Smooth muscle cell of the brain vasculature (primary cell): ENCODE data around the gene USP3.
"Not testable (repeated sequence)": the region's sequence is repeated elsewhere in the genome, so short reads cannot be mapped to it uniquely, and the experiment has no call there.

Source experiments
- DNase-seq: peaks from one replicate; pipeline ENCODE4 v3.0.0-alpha.2; 2012; ENCODE audit warnings: low read depth, low spot score

Gene USP3

DNA sequence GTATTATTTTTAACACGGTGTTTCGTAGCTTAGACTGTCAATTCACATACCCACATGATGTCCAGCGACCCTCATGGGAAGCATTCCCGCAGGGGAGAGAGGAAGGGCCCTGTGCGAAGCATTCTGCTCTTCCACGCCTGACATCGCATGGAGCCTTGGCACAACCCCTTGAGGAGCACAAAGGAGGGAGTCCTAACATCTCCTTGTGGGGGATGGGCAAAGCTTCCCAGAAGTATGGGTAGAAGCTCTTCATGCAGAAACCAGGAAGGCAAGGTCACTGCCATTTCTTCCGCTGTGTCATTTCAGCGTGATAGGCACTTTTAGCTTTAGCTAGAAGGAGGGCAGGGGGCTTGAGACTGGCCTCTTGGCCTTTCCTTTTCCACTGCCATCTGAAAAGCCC is 28.7 kb upstream of the USP3 start:
- DNase-seq, result no peak

DNA sequence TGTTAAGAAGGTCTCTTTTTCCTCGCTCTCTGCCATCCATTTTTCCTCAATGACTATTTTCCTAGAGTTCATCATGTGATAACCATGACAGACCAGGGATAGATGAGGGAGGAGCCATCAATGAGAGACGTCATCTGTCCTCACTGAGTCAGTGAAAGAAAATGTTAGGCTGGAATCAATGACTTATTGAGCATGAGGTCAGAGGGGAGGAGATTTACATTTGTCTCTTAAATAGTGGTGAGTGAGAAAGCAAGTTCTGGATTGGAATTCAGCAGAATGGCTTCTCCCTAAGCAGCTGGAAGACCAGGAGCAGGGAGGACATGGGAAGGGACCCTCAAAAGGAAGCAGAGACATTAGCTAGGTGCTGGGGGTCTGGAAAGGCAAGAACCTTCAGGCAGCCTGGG is 28.2 kb upstream of the USP3 start:
- DNase-seq, result no peak

DNA sequence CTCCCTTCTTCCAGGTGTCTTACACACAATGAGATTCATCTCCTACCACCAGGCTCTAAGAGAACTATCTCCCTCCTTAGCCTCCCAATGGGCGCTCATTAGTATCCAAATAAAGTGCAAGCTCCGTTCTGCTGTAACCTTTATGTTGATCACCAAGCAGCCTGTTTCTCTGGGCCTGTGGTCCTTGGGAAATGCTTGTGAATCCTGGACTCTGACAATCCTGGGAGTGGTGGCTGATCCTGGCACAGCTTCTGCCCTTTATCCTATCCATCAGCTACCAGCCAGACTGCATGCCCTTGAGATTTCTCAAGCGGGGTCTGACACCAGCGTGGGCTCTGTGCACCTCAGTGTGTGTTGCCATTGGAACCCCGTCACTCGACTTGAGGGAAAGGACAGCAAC is 26.1 kb upstream of the USP3 start:
- no peak for DNase-seq

DNA sequence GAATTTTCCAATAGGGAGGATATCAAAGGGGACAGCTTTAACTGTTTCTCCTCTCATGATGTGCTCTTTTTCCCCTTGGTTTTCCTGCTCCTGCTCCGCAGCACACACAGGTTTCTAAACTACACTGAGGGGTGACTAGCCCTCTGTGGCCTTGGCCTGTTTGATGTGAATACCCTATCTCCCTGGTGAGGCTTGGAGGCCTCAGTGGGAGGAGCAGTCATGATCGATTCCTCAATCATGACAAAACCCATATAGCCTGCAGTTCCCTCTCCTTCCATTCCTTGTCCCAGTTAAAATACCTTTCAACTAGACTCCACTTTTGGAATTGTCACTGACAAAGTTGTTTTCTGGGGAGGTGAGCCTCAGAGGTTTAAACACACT is 24.0 kb upstream of the USP3 start:
- DNase-seq, result no peak

DNA sequence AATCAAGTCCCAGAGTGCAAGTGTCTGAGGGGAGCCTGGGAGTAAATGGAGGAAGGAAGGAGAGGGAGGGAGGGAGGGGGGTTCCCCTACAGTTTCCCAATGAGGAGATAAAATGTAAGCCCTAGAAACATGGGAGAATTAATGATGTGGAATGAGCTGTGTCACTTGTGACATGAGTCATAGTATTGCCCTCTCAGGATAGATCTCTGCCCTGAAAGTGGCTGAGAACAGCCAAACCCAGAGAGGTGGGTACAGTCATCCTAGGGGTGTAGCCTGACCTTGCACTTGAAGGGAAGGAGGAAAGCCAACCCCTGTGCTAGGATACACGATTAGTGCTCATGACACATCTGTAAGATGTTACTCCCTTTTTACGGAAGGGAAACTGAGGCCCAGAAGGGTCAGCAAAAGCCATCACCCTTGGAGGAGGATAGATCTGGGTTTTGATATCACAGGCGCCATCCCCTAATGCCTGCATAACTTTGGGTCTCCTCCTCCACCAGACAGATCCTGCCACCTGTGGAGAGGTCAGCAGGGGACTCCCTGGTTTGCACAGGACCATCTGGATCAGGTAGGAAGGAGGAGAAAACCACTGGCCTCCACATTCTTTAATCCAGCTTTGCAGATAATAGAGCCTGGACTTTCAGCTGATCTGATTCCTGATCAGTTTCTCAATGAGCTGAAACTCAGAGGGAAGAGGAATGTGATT is 23.1 kb upstream of the USP3 start:
- no peak for DNase-seq

DNA sequence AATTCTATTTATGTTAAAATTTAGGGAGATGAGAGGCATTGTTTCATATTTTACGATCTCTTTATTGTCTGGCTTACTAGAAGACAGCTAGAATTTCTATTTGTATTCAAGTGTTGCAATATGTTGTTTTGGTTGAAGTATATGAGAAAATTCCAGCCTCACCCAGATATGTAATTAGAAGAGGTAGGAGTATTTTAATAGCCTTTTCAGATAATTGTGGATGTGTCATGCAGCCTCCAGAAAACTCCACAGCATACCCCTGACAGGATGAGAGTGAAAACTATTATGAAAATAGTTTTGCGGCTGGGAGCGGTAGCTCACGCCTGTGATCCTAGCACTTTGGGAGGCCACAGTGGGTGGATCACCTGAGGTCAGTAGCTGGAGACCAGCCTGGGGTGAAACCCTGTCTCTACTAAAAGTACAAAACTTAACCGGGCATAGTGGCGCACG is 21.5 kb upstream of the USP3 start:
- no peak for DNase-seq

DNA sequence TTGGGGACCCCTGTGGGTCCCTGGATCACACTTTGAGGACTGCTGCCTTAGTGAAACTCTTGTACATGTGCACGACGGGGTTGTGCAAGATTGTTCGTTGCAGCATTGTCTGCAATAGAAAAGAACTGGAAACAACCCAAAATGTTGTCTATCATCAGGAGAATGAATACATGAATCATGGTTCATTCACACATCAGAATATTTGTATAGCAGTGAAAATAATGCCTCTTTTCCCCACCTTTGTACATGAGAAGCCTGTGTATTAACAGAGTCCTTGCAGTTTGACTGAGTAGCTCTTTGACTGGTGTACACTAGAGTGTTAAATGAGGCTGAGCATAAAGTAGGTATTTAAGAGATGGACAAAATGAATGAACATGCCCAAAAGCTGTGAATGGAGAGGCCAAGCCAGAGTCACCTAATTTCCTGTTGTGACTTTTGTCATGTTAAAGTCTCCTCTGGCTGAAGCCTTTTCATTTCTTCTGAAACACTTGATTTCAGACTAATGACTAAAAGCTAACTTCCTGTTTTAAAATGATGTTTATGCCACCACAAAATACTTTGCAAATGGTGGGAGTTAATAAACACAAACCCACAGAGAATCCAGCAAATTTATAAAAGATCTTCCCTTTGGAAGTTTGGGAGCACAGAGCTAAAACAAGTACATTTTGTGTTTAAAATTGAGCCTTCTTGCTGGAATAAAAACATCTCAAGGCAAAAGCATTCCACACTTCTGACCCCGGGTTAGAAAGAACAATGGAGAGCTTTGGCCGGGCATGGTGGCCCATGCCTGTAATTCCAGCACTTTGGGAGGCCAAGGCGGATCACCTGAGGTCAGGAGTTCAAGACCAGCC is 20.6 kb upstream of the USP3 start:
- no peak for DNase-seq

DNA sequence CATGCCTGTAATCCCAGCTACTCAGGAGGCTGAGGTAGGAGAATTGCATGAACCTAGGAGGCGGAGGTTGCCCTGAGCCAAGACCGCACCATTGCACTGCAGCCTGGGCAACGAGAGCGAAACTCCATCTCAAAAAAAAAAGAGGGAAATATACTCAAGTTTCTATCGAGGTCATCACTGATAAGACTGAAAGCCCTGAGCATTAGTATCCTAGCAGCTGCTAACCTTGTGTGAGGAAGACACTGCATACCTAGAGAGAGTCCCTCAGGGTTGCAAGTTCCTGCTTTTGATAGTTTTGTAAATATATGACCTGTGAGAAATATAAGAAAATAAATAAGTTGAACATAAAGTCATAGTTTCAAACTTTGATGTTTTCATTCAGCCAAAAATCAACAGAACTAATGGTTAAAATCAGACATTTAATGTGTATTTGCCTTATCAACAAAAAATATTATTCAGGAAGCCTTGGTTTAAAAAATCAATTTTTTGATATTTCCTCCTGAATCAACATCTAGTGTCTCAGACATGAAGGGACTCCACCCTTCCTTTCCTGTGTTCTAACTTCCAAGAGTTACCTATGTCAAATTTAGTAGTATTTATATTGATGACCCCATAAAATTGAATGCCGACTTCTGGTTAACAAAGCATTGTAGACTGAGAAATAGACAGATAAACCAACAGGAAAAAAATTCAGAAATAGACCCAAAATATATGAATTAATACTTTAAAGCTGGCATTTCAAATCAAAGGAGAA is 19.8 kb upstream of the USP3 start:
- no peak for DNase-seq

DNA sequence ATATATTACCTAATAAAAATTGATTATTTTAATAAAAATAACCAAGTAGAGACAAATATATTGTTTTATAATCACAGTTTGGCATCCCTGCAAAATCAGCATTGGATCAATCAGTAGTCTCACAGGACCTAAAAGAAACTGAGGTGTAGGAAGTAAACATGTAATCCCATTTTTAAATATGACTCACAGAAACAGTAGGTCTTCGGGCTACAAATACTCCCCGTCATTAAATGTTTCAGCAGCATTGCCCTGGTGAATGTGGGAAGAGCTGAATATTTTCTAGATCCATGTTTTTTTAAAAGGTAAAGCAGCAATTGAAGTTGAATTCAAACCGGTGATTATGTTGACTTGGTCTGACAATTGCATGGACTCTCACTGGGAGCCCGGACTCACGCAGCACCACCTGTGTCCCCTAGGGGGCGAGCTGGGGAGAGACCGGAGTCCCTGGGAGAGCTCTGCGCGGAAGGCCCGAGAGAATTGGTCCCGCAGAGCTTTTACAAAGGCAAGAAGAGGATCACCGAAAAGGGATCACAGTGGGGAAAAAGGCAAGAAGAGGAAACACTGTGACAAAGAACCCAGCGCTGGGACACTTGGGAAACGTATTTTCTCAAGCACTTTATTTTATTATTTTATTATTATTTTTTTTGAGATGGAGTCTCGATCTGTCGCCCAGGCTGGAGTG is 17.2 kb upstream of the USP3 start:
- DNase-seq, result no peak

DNA sequence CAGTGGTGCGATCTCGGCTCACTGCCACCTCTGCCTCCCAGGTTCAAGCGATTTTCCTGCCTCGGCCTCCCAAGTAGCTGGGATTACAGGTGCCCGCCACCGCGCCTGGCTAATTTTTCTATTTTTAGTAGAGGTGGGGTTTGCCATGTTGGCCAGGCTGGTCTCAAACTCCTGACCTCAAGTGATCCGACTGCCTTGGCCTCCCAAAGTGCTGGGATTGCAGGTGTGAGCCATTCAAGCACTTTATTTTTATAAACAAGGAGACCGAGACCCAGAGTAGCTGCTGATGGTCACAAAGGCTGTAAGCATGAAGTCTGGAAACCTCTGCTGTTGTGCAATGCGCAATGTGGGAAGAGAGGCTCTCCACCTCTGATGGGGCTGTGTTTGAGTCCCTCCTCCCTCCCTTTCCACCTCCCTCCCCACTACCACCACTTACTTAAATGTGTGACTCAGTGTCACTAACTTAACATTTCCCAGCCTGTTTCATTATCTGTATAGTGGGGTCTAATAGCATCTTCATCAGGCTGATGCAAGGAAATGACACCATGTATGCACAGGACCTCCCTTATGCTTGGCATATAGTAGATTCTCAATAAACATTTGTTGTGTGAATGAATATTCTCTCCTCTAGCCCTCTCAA is 16.5 kb upstream of the USP3 start:
- DNase-seq, result not testable (repeated sequence)

DNA sequence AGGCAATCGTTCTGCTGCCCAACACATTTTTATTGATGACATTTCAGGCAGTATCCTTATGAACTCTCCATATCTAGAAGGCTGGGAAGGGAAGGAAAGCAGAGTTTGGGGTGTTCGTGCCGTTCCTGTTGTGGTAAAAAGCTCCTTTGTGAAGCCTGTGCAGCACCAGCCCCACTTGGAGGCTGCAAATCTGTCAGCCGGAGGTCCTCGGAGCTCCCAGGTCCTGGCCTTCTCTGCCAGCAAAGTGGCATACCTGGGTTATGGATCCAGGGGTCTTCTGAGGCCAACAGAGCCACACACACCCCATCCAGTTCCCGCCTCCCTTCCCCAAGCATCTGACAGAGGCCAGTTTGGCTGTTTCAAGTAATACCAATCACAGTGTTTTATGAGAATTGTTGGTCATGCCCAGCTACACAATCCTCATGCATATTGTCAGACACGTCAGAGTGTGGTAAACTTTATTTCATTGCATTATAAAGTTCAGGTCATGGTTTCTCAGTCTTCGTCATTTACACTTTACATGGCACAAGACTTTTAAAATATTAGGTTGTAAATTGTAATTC is 15.9 kb upstream of the USP3 start:
- no peak for DNase-seq

DNA sequence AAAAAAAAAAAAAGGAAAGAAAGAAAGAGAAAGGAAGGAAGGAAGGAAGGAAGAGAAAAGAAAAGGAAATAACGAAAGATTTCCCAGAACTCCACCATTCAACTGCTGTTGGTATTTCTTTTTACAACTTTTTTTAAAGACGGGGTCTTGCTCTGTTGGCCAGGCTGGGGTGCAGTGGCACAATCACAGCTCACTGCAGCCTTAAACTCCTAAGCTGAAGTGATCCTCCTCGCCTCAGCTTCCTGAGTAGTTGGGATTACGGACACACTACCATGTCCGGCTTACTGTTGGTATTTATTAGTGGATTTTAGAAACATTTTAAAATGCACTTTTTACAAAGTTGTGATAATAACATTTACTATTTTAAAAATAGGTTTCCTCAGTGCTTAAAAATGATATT is 15.0 kb upstream of the USP3 start:
- DNase-seq, result no peak

DNA sequence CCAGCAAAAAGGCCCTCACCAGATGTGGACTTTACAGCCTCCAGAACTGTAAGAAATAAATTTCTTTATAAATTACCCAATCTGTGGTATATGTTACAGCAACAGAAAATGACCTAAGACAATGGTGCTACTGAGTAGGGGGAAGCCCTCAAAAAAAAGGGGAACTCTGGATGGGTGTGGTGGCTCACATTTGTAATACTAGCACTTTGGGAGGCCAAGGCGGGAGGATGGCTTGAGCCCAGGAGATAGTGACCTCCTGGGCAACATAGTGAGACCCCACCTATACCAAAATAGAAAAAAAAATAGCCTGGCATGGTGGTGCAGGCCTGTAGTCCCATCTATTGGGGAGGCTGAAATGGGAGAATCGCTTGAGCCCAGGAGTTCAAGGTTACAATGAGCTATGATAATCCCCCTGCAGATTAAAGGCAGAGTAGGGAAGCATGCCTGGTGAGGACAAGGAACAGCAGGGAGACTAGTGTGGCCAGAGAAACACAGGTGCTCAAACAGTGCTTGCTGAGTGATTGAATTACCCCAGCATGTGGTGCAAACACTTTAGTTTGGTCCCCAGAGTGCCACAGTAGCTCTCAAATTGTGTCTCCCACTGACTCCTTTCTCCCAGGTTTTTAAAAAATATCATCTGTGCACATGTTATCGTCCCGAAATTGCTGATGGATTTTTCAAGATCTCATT is 13.9 kb upstream of the USP3 start:
- DNase-seq, result no peak

DNA sequence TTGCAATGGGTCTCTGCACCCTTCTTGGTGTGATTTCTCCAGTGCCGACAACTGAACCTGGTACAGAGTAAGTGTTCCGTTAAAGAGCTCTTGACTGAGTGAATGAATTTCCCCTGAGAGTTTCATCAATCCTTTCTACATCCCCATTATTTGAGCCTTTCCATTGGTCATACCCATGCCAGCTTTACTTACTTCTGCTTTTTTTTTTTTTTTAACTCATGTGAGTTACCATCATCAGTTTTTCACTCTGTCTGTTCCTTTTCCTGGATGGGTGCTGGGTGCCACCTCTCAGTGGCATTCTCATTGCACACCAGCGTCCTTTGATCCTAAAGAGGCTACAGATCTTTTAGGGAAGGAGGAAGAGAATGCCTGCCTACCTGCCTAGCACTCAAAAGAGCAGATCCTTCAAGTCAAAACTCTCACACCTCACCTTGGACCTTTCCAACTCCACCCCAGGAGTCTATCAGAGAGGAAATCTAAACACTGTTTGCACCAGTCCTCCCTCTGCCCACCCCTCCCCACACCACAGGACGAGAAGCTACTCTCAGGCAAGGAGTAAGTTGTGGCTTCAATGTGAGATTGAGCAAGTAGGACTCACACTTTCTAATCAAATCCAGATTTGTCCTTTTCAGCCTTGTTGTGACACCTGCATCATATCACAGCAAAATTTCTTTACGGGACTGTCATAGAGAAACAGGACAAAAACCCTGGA is 13.1 kb upstream of the USP3 start:
- DNase-seq, result no peak

DNA sequence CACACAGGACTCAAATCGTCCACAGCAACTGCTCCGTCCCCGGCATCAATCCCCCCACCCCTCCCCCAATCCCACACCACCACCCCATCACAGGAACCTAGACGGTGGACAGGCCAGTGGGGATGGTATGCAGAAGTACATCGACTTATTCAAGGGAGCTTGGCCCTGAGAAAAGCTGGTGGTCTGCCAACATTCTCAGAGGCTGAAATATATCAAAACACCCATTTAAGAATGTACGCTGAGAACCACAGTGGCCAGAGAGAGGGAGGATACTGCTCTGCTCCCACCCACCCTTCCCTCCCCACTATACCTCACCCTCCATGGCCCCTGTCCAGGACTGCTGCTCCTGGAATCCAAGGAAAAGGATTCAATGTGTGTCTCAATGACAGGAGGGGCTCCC is 12.4 kb upstream of the USP3 start:
- no peak for DNase-seq

DNA sequence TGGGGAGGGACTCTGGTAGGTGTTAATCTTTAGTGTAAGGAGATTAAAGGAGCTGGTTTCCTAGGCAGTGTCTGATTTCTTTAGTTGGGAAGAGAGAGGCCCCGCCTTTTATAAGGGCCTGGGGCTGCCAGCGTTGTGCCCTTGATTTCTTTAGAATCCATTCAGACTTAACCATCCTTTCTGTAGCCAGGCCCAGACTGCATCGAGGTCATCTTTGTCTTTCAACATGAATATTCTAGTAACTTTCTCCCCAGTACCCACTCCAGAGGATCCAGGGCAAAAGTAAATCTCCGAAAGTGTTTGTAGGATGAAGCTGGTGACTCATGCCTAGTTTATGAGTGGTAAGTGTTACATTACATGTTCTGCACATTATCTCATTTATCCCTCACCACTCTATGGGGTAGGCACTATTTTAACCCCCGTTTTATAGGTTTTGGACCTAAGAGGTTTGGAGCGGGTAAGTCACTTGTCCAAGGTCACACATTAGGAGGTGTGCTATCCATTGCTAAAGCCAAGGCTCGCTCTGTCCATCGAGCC is 11.8 kb upstream of the USP3 start:
- DNase-seq, result no peak

DNA sequence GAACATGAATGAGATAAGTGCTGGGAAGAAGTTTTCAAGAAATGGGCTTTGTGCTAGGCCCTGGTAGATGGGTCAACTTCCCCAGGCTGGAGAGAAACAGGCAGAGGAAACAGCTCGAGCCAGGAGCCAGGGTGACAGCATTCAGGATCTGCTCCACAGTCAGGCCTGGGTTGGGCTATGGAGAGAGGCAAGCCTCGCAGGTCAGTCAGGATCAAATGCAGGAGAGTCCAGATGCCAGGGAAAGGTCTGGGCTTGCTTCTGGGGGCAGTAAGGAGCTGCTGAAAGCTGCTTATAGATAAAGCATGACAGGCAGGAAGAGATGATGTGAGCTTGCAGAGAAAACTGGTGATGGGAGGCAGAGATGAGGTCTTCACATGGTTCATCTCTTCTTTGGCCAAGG is 11.0 kb upstream of the USP3 start:
- no peak for DNase-seq

DNA sequence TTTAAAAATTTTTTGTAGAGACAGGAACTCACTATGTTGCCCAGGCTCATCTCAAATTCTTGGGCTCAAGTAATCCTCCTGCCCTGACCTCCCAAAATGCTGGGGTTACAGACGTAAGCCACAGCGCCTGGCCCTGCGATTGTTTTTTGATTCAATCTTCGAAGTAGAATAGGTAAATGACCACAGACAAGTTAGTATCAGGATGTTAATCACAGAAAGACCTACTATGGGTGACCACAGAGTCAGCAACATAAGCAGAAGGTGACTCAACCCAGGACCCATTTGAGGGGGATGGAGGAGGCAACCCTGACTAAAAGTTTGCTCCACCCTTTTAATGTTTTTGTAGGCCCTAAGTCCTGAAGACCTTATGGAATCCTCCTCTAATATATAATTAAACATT is 10.0 kb upstream of the USP3 start:
- DNase-seq, result no peak

DNA sequence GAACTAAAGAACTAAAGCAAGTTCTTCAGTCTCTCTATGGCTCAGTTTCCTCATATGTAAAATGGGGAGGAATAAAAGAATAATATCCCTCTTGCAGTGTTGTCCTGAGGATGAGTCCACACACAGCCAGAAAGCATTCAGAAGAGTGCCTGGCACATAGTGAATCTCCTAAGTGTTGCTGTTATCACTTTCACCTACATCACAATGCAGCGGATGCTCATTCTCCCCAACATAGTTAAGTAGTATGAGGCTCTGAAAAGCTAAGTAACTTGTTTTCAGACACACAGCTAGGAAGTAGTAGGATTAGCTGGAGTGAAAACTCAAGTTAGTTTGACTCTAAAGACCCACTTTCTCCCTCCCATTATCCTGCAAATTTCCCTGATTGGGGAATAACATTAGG is 9.1 kb upstream of the USP3 start:
- no peak for DNase-seq
